ENCODE results near the gene CDK18.

CDK18 gene

DNA sequence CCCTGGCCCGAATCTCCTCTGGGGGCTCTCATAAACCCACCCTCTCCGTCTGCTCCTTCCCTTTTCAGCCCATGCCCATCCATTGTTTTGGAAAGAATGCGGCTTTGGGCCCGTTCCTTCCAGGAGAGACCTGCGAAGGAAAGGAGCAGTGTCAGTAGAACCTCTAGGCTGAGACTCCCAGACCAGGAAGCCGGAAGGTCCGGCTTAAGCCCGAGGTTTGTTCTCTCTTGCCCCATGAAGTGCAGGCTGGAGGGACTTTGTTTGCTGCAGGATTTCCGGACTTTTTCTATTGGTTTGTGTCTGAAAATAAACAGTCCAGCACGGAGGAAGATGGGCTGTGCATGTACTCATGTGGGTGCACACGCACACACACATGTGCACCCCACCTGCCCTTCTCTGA, 77.6 kb downstream of the CDK18 start:
- H3K36me3 ChIP-seq (ENCODE audit: insufficient read depth, low read length): no peaks in the 10 kb centered on the region
- H3K9ac ChIP-seq (ENCODE audit: insufficient read length): no peak overlapping the region
- DNase-seq (ENCODE audit: low read depth, low spot score): no peak
- TF ChIP-seq FOXP2 (optimal IDR thresholded peaks at IDR 0.05; ENCODE audit: control extremely low read depth, extremely low read length, insufficient read depth) (no peak), POLR2AphosphoS5 (IDR thresholded peaks at IDR 0.05; ENCODE audit: borderline replicate concordance, low read depth, low read length) (no peak), EZH2 (IDR thresholded peaks at IDR 0.05) (no peak)
- H3K9me3 ChIP-seq (ENCODE audit: low read depth, low read length): no peaks in the 10 kb centered on the region
- no peak overlapping the region for H3K4me3 ChIP-seq
- H3K27ac ChIP-seq: no peak overlapping the region
